PC-3 (cell line): Measurements from ENCODE around the gene RPS3A. TPM values are rescaled to one million over a fixed set of nuclear protein-coding genes. Genes with fewer than 3 reads are reported as not detected.

Experiments used
- ATAC-seq: fragments of 200-7000 bp; cut with Tn5 transposase; 2 replicates; pipeline ENCODE4 v1.9.1; 2020; ENCODE audit warnings: mild to moderate bottlenecking, moderate library complexity
- BruUV-seq: library from RNA; stranded (reverse); fragments of 400-500 nt; replicated peaks from 2 replicates; lab custom pipeline; 2021; lab: Mats Ljungman, UMichigan
- CTCF ChIA-PET: fragments of 300-600 bp; sonication (Branson Sonifier 250); formaldehyde crosslinking; loops from one replicate; lab custom pipeline; 2022; ENCODE audit warnings: antibody characterized with exemption; lab: Charles Lee
- POLR2A ChIA-PET: fragments of 300-600 bp; sonication (Branson Sonifier 250); formaldehyde crosslinking; loops from one replicate; lab custom pipeline; 2022; ENCODE audit warnings: antibody characterized with exemption; ENCODE audit not compliant: unreplicated experiment; lab: Charles Lee
- DNase-seq: peaks from one replicate; pipeline ENCODE4 v3.0.0-alpha.2; 2015
- H2AFZ ChIP-seq: fragments of 300-600 bp; sonication (generic); 2 replicates; pipeline ENCODE4 v1.6.0; 2016; ENCODE audit warnings: antibody characterized with exemption, low read length
- H3F3A ChIP-seq: fragments of 300-600 bp; sonication (generic); one replicate; pipeline ENCODE4 v1.6.0; 2017; ENCODE audit warnings: antibody characterized with exemption, low read length, control low read depth, mild to moderate bottlenecking; ENCODE audit not compliant: unreplicated experiment
- H3K27ac ChIP-seq: fragments of 300-600 bp; sonication (generic); 2 replicates; pipeline ENCODE4 v1.5.1; 2016; ENCODE audit warnings: mild to moderate bottlenecking, low read length
- H3K27me3 ChIP-seq: fragments of 300-600 bp; sonication (generic); 2 replicates; pipeline ENCODE4 v1.6.1; 2016; ENCODE audit warnings: low read length, mixed read lengths
- H3K36me3 ChIP-seq: fragments of 300-600 bp; sonication (generic); 2 replicates; pipeline ENCODE4 v1.6.1; 2016; ENCODE audit warnings: low read depth, mixed run types, low read length, mixed read lengths
- H3K4me1 ChIP-seq: fragments of 300-600 bp; sonication (generic); 2 replicates; pipeline ENCODE4 v1.5.1; 2016; ENCODE audit warnings: low read length; ENCODE audit not compliant: insufficient read depth
- H3K4me2 ChIP-seq: fragments of 300-600 bp; sonication (generic); 2 replicates; pipeline ENCODE4 v1.6.0; 2016; ENCODE audit warnings: low read length
- H3K4me3 ChIP-seq: fragments of 300-600 bp; sonication (generic); 2 replicates; pipeline ENCODE4 v1.5.1; 2016; ENCODE audit warnings: mild to moderate bottlenecking, low read length, mixed read lengths
- H3K79me2 ChIP-seq: fragments of 300-600 bp; sonication (generic); 2 replicates; pipeline ENCODE4 v1.6.1; 2017; ENCODE audit warnings: low read length, mixed read lengths
- H3K9ac ChIP-seq: fragments of 300-600 bp; sonication (generic); 2 replicates; pipeline ENCODE4 v1.6.0; 2016; ENCODE audit warnings: mild to moderate bottlenecking, low read length
- H3K9me2 ChIP-seq: fragments of 300-600 bp; sonication (generic); replicated peaks from 2 replicates; pipeline ENCODE4 v1.6.1; 2016; ENCODE audit warnings: mixed run types, low read length, mixed read lengths
- H3K9me3 ChIP-seq: fragments of 300-600 bp; sonication (generic); 2 replicates; pipeline ENCODE4 v1.6.1; 2016; ENCODE audit warnings: low read length, mixed read lengths
- H4K20me1 ChIP-seq: fragments of 300-600 bp; sonication (generic); 2 replicates; pipeline ENCODE4 v1.6.1; 2016; ENCODE audit warnings: low read length, mixed read lengths
- EZH2 ChIP-seq: fragments of 300-600 bp; sonication (generic); IDR thresholded peaks from one replicate; pipeline ENCODE4 v1.6.1; 2017; ENCODE audit warnings: antibody characterized with exemption, mild to moderate bottlenecking, low read length; ENCODE audit not compliant: unreplicated experiment
- EZH2phosphoT487 ChIP-seq: fragments of 300-600 bp; sonication (generic); IDR thresholded peaks from 2 replicates; pipeline ENCODE4 v1.6.1; 2018; ENCODE audit warnings: mild to moderate bottlenecking, antibody characterized with exemption, low read length, borderline replicate concordance
- intact Hi-C: fragments of 100-400 bp; cut with micrococcal nuclease; formaldehyde crosslinking; loops from 2 replicates; pipeline ENCODE4 v1.9.0; 2023
- total RNA-seq: library from RNA; depleted of rRNA; stranded (reverse); fragments of >200 nt; gene quantifications from 2 replicates; pipeline ENCODE4 v1.2.3, GENCODE V29; 2014
- TF ChIP-seq, protein P1 (sequence below): fragments of 300-600 bp; sonication (generic); conservative IDR thresholded peaks from 2 replicates; pipeline ENCODE4 v1.5.1; 2017; ENCODE audit warnings: antibody characterized with exemption, low read depth, mild to moderate bottlenecking, low read length

Gene RPS3A
- total RNA-seq, 1 experiment from 2014 or later, result 560 TPM

DNA sequence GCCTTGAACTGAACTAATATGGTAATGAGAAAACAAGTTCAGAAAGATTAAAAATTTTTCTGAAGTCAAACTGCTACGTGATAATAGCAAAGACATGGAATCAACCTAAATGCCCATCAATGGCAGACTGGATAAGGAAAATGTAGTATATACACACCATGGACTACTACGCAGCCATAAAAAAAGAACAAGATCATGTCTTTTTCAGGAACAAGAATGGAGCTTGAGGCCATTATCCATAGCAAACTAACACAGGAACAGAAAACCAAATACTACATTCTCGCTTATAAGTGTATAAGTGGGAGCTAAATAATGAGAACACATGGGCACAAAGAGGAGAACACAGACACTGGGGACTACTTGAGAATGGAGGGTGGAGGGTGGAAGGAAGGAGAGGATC lies 4.3 kb upstream of the RPS3A start:
- Histone ChIP-seq H3K36me3 (no peaks in the 10 kb centered on the region), H3K27me3 (no peaks in the 10 kb centered on the region), H3F3A (no peaks in the 10 kb centered on the region), H3K9me3 (no peaks in the 10 kb centered on the region), H3K4me2 (no peak overlapping the region), H3K27ac (no peak overlapping the region), H2AFZ (no peak overlapping the region), H4K20me1 (peaks cover 4% of the 10 kb centered on the region; the same call in 1 of the 2 replicates), H3K79me2 (peaks cover 8% of the 10 kb centered on the region), H3K9me2 (no peaks in the 10 kb centered on the region), H3K9ac (no peak overlapping the region), H3K4me1 (peaks cover 5% of the 10 kb centered on the region), H3K4me3 (no peak overlapping the region)
- no peak for ATAC-seq
- no peak for DNase-seq
- TF ChIP-seq, protein P1, sequence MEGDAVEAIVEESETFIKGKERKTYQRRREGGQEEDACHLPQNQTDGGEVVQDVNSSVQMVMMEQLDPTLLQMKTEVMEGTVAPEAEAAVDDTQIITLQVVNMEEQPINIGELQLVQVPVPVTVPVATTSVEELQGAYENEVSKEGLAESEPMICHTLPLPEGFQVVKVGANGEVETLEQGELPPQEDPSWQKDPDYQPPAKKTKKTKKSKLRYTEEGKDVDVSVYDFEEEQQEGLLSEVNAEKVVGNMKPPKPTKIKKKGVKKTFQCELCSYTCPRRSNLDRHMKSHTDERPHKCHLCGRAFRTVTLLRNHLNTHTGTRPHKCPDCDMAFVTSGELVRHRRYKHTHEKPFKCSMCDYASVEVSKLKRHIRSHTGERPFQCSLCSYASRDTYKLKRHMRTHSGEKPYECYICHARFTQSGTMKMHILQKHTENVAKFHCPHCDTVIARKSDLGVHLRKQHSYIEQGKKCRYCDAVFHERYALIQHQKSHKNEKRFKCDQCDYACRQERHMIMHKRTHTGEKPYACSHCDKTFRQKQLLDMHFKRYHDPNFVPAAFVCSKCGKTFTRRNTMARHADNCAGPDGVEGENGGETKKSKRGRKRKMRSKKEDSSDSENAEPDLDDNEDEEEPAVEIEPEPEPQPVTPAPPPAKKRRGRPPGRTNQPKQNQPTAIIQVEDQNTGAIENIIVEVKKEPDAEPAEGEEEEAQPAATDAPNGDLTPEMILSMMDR, result no peak
- TF ChIP-seq EZH2phosphoT487 (no peak), EZH2 (no peak)
- CTCF ChIA-PET, result interaction anchor here (0.6 kb wide), 1 partner anchor 511 kb away, joined by 5 read pairs; no protein-coding TSS in a partner anchor
- no TSS peak for BruUV-seq
- intact Hi-C loops, result no loop called here
- POLR2A ChIA-PET, result no interaction called here

DNA sequence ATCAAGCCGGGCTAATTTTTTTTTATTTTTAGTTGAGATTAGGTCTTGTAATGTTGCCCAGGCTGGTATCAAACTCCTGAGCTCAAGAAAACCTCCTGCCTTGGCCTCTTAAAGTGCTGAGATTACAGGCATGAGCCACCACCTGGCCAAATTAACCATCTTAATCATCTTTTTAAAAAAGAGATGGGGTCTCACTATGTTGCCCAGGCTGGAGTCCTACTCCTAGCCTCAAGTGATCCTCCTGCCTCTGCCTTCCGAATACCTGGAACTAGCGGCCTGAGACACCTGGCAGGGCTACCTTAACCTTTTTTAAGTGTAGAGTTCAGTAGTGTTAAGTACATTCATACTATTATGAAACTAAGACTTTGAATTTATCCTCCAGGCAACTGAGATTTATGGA lies 1.7 kb upstream of the RPS3A start:
- no peak for TF ChIP-seq EZH2
- TF ChIP-seq EZH2phosphoT487, result no peak
- TF ChIP-seq, protein P1, result no peak
- Histone ChIP-seq H2AFZ (no peak overlapping the region), H3K9me2 (no peaks in the 10 kb centered on the region), H3K4me1 (peaks cover 16% of the 10 kb centered on the region), H3F3A (no peaks in the 10 kb centered on the region), H3K9ac (no peak overlapping the region), H4K20me1 (peaks cover 27% of the 10 kb centered on the region), H3K27ac (no peak overlapping the region), H3K27me3 (no peaks in the 10 kb centered on the region), H3K36me3 (peaks cover 21% of the 10 kb centered on the region), H3K4me3 (no peak overlapping the region), H3K4me2 (no peak overlapping the region), H3K9me3 (no peaks in the 10 kb centered on the region), H3K79me2 (peaks cover 34% of the 10 kb centered on the region)
- CTCF ChIA-PET, result no interaction called here
- POLR2A ChIA-PET, result no interaction called here
- intact Hi-C loops, result loop anchor here (2.0 kb wide), 1 partner anchor 83 kb away; the partner anchor contains the start of gene LRBA
- DNase-seq (no peak), ATAC-seq (no peak)
- no TSS peak for BruUV-seq

DNA sequence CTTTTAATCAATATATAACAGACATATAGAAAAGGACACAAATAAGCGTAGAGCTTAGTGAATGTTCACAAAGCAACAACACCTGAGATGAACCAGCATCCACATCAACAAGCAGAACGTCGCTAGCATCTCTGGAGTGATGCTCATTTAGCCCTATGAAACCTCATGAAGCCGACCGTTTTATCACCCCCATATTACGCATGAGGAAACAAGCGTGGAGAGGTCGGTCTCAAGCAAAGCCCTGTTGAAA lies 524 bp upstream of the RPS3A start:
- Histone ChIP-seq H3K9me2 (no peaks in the 10 kb centered on the region), H3K36me3 (peaks cover 32% of the 10 kb centered on the region), H3K4me2 (peak overlapping the region; percentile 82), H3K4me1 (peaks cover 16% of the 10 kb centered on the region), H3K27me3 (no peaks in the 10 kb centered on the region), H3K9me3 (no peaks in the 10 kb centered on the region), H3F3A (no peaks in the 10 kb centered on the region), H2AFZ (peak overlapping the region; percentile 79), H3K9ac (peak overlapping the region; percentile 28), H3K79me2 (peaks cover 36% of the 10 kb centered on the region), H4K20me1 (peaks cover 28% of the 10 kb centered on the region), H3K4me3 (peak overlapping the region; percentile 31; the same call in 1 of the 2 replicates), H3K27ac (peak overlapping the region; percentile 41; the same call in 1 of the 2 replicates)
- TF ChIP-seq, protein P1, result no peak
- TF ChIP-seq EZH2phosphoT487, result no peak
- TF ChIP-seq EZH2, result no peak
- intact Hi-C loops, result loop anchor here (2.0 kb wide), 1 partner anchor 84 kb away; the partner anchor contains the start of gene LRBA
- TSS peak; percentile 57 for BruUV-seq
- ATAC-seq, result no peak
- CTCF ChIA-PET, result no interaction called here
- POLR2A ChIA-PET, result interaction anchor here (0.5 to 0.6 kb wide), 2 partner anchors 75 to 588 kb away, joined by 5 to 20 read pairs; no protein-coding TSS in a partner anchor
- no peak for DNase-seq
